ENCODE data around the gene TMX1.
A peak's percentile ranks its signal among the peaks of the same experiment; 100 is the strongest.

Gene TMX1

GRCh38 chr14:51293149-51293911, 53.3 kb downstream of the TMX1 start:
- DNase-seq = no peak

- DNase-seq = no peak
These were observed 53.9 kb downstream of the TMX1 start for GRCh38 chr14:51293912-51294389.

GRCh38 chr14:51294951-51295525, 55.0 kb downstream of the TMX1 start:
- peak in 1 of 5 donors; percentile 10 for DNase-seq

- no peak for DNase-seq
These were observed 55.7 kb downstream of the TMX1 start for GRCh38 chr14:51295646-51296263.

GRCh38 chr14:51297066-51297465, 57.0 kb downstream of the TMX1 start:
- no peak for DNase-seq

- DNase-seq = peak in 1 of 5 donors; percentile 33
These were observed 58.8 kb downstream of the TMX1 start for GRCh38 chr14:51298895-51299294.

- DNase-seq = no peak
These were observed 62.4 kb downstream of the TMX1 start for GRCh38 chr14:51302295-51303030.

GRCh38 chr14:51304438-51304837, 64.4 kb downstream of the TMX1 start:
- no peak for DNase-seq

GRCh38 chr14:51304941-51305340, 64.9 kb downstream of the TMX1 start:
- DNase-seq = no peak

GRCh38 chr14:51305751-51306150, 65.7 kb downstream of the TMX1 start:
- DNase-seq = no peak
